K562 (cell line): ENCODE results near the gene GRIP1.

Experiments
- CBFA2T3 ChIP-seq: fragments of 450-650 bp; IDR thresholded peaks from 2 replicates; pipeline ENCODE4 v1.6.1; 2017
- CBX2 ChIP-seq: fragments of 200-600 bp; sonication (generic); IDR thresholded peaks from one replicate; pipeline ENCODE4 v1.6.1; 2012; ENCODE audit warnings: mild to moderate bottlenecking, low read length, inconsistent platforms; ENCODE audit not compliant: insufficient read depth, poor library complexity, severe bottlenecking
- CTCF ChIP-seq, 3 experiments: IDR thresholded peaks in 2 of 3; conservative IDR thresholded peaks in 1 of 3; 2 replicates each; pipeline ENCODE4 v1.5.1; 2011 to 2012; ENCODE audit warnings: low read length in 3 of 3, mild to moderate bottlenecking in 3 of 3, control low read depth in 2 of 3, improper control_type of control experiment in 1 of 3, inconsistent platforms in 1 of 3, low read depth in 1 of 3, mixed read lengths in 1 of 3, moderate library complexity in 1 of 3; ENCODE audit not compliant: insufficient read depth in 2 of 3
- MTA1 ChIP-seq: fragments of 450-650 bp; IDR thresholded peaks from 2 replicates; pipeline ENCODE4 v1.6.1; 2017; ENCODE audit warnings: borderline replicate concordance
- NR2F6 ChIP-seq: fragments of 450-650 bp; formaldehyde crosslinking; IDR thresholded peaks from 2 replicates; pipeline ENCODE4 v1.4.0; 2020; ENCODE audit warnings: mild to moderate bottlenecking
- POLR2A ChIP-seq: fragments of 450-650 bp; conservative IDR thresholded peaks from 2 replicates; pipeline ENCODE4 v1.6.1; 2016
- SETDB1 ChIP-seq: IDR thresholded peaks from one replicate; pipeline ENCODE4 v1.6.1; 2012; ENCODE audit warnings: low read length, control low read depth, inconsistent platforms
- SIN3A ChIP-seq, 2 experiments: fragments of 150-350 bp in 1 of 2; IDR thresholded peaks; 2 replicates each; pipeline ENCODE4 v1.6.1; 2011 to 2016; ENCODE audit warnings: borderline replicate concordance in 2 of 2, low read depth in 2 of 2, low read length in 2 of 2, mild to moderate bottlenecking in 2 of 2, moderate library complexity in 2 of 2; ENCODE audit not compliant: control insufficient read depth in 1 of 2
- SMARCA5 ChIP-seq: fragments of 450-650 bp; IDR thresholded peaks from 2 replicates; pipeline ENCODE4 v1.6.1; 2016
- ZBTB12 ChIP-seq: fragments of 250-450 bp; sonication (Bioruptor Pico); IDR thresholded peaks from 2 replicates; pipeline ENCODE4 v1.4.0; 2020
- TF ChIP-seq, protein P1 (sequence below), 2 experiments: fragments of 450-650 bp; formaldehyde crosslinking in 1 of 2; IDR thresholded peaks; 2 replicates each; pipeline versions ENCODE4 v1.4.0 to v1.6.1; 2014 to 2020; ENCODE audit warnings: mild to moderate bottlenecking in 2 of 2, borderline replicate concordance in 1 of 2, low read depth in 1 of 2

DNA sequence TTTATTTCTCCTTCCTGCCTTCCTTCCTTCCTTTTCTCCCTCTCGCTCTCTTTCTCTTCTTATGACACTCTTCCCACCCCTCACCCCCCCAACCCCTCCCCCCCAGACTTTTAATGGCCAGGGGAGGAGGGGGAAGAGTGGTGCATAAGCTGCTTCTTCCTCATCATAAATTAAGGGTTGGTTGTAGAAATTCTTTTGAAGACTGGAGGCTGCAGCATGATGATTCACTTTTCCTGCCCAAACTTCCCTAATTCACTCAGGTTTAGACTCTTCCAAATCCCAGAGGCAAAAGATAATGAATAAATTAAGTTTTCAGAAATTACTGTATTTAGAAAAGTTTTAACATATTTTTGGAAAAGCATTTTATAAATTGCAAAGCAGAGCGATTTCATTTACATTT is 58.2 kb downstream of the GRIP1 start:
- TF ChIP-seq SETDB1 (no peak), POLR2A (no peak), CTCF (IDR thresholded peaks at IDR 0.05 in 2 of 3, conservative IDR thresholded peaks at IDR 0.05 in 1 of 3; ENCODE audit: insufficient read depth in 2 of 3, low read depth in 1 of 3, low read length in 3 of 3) (no peak), ZBTB12 (CRISPR knock-in tag) (no peak), CBFA2T3 (no peak), SMARCA5 (no peak), SIN3A (IDR thresholded peaks at IDR 0.05; ENCODE audit: borderline replicate concordance in 2 of 2, control insufficient read depth in 1 of 2, low read depth in 2 of 2, low read length in 2 of 2) (no peak), CBX2 (no peak), NR2F6 (CRISPR knock-in tag) (no peak), MTA1 (no peak)
- TF ChIP-seq, protein P1, sequence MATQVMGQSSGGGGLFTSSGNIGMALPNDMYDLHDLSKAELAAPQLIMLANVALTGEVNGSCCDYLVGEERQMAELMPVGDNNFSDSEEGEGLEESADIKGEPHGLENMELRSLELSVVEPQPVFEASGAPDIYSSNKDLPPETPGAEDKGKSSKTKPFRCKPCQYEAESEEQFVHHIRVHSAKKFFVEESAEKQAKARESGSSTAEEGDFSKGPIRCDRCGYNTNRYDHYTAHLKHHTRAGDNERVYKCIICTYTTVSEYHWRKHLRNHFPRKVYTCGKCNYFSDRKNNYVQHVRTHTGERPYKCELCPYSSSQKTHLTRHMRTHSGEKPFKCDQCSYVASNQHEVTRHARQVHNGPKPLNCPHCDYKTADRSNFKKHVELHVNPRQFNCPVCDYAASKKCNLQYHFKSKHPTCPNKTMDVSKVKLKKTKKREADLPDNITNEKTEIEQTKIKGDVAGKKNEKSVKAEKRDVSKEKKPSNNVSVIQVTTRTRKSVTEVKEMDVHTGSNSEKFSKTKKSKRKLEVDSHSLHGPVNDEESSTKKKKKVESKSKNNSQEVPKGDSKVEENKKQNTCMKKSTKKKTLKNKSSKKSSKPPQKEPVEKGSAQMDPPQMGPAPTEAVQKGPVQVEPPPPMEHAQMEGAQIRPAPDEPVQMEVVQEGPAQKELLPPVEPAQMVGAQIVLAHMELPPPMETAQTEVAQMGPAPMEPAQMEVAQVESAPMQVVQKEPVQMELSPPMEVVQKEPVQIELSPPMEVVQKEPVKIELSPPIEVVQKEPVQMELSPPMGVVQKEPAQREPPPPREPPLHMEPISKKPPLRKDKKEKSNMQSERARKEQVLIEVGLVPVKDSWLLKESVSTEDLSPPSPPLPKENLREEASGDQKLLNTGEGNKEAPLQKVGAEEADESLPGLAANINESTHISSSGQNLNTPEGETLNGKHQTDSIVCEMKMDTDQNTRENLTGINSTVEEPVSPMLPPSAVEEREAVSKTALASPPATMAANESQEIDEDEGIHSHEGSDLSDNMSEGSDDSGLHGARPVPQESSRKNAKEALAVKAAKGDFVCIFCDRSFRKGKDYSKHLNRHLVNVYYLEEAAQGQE (IDR thresholded peaks at IDR 0.05; ENCODE audit: borderline replicate concordance), result no peak
- TF ChIP-seq, protein P1 (CRISPR knock-in tag; IDR thresholded peaks at IDR 0.05; ENCODE audit: low read depth), result no peak
